Endothelial cell (in vitro differentiated cells): ENCODE data around the gene SLC8A1. TPM values are rescaled to one million over a fixed set of nuclear protein-coding genes. Genes with fewer than 3 reads are reported as not detected.
A peak's percentile ranks its signal among the peaks of the same experiment; 100 is the strongest.

Source experiments
- DNase-seq: peaks from one replicate; pipeline ENCODE4 v3.0.0; 2021; ENCODE audit warnings: low spot score
- H3K27ac Mint-ChIP-seq: one replicate; pipeline ENCODE4 v1.8.0; 2021; ENCODE audit warnings: mixed read lengths, inconsistent platforms; ENCODE audit not compliant: unreplicated experiment
- H3K27me3 Mint-ChIP-seq: one replicate; pipeline ENCODE4 v1.8.0; 2021; ENCODE audit warnings: mild to moderate bottlenecking, moderate library complexity, mixed read lengths, inconsistent platforms; ENCODE audit not compliant: unreplicated experiment
- H3K36me3 Mint-ChIP-seq: one replicate; pipeline ENCODE4 v1.8.0; 2021; ENCODE audit warnings: mild to moderate bottlenecking, low read depth, mixed read lengths, inconsistent platforms; ENCODE audit not compliant: unreplicated experiment
- H3K4me1 Mint-ChIP-seq: one replicate; pipeline ENCODE4 v1.8.0; 2021; ENCODE audit warnings: mild to moderate bottlenecking, mixed read lengths, inconsistent platforms; ENCODE audit not compliant: unreplicated experiment
- H3K4me3 Mint-ChIP-seq: one replicate; pipeline ENCODE4 v1.8.0; 2021; ENCODE audit warnings: mild to moderate bottlenecking, mixed read lengths, inconsistent platforms; ENCODE audit not compliant: unreplicated experiment
- H3K9me3 Mint-ChIP-seq: one replicate; pipeline ENCODE4 v1.8.0; 2021; ENCODE audit warnings: mixed read lengths, inconsistent platforms; ENCODE audit not compliant: unreplicated experiment
- CTCF ChIP-seq: fragments of 200-600 bp; sonication (generic); IDR thresholded peaks from one replicate; pipeline ENCODE4 v1.5.0; 2021; ENCODE audit warnings: antibody characterized with exemption; ENCODE audit not compliant: unreplicated experiment
- total RNA-seq: library from RNA; stranded (reverse); fragmentation: NEBNext Ultra II Directional; extraction: Animal tissue kit (Norgen Biotek cat#: 25700); gene quantifications from one replicate; pipeline ENCODE4 v1.2.1, GENCODE V29; 2021; ENCODE audit not compliant: unreplicated experiment

The SLC8A1 gene
- total RNA-seq, 1 donor from 2014 or later: 0.80 TPM

DNA sequence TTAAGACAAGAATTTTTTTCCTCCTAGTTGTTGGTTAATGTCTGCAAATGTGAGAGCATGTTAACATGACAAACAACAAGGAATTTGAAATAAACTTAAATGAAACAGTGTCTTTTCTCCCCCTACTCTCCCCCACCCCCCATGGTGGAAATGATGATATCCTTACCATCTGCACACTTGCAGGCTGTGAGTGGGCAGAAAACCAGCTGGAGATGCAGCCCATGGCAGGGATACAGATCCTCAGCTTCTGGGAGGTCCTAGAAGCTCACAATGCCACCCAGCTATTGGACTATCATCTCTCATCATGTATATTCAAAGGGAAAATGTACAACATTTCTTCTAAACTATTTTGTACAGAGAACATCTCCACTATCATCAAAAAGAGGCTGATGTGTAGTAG is 196.8 kb downstream of the SLC8A1 start:
- no peak overlapping the region for H3K4me3 Mint-ChIP-seq
- DNase-seq: no peak
- peaks cover 3% of the 10 kb centered on the region for H3K4me1 Mint-ChIP-seq
- H3K36me3 Mint-ChIP-seq: no peaks in the 10 kb centered on the region
- peaks cover 3% of the 10 kb centered on the region for H3K27me3 Mint-ChIP-seq
- H3K27ac Mint-ChIP-seq: no peak overlapping the region
- no peaks in the 10 kb centered on the region for H3K9me3 Mint-ChIP-seq
- TF ChIP-seq CTCF: no peak

GRCh38 chr2:40254611-40255010 is 197.3 kb downstream of the SLC8A1 start:
- Mint-ChIP-seq H3K27ac (no peak overlapping the region), H3K9me3 (no peaks in the 10 kb centered on the region), H3K4me1 (peaks cover 3% of the 10 kb centered on the region), H3K36me3 (no peaks in the 10 kb centered on the region), H3K27me3 (peaks cover 3% of the 10 kb centered on the region), H3K4me3 (no peak overlapping the region)
- DNase-seq: no peak
- no peak for TF ChIP-seq CTCF

DNA sequence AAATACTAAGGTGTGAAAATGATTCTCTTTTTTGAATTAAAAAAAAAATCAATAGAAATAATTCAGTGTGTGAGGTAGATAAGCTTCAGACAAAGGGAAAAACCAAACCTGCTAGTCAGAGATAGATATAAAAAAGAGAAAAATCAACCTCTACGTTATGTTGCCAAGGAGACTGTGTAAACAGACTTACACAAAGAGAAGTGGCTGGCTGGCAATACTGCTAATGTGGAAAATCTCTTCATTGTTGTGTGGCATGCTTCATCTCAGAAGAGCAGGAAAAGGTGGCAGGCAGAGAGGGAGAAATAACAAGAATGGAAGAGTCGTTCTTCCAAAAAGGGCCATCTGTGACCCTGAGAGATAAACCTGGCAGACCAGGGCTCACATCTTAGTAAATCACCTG is 200.8 kb downstream of the SLC8A1 start:
- no peak for TF ChIP-seq CTCF
- no peaks in the 10 kb centered on the region for H3K9me3 Mint-ChIP-seq
- no peak for DNase-seq
- H3K36me3 Mint-ChIP-seq: no peaks in the 10 kb centered on the region
- no peak overlapping the region for H3K4me3 Mint-ChIP-seq
- H3K4me1 Mint-ChIP-seq: peaks cover 3% of the 10 kb centered on the region
- H3K27ac Mint-ChIP-seq: peak overlapping the region; percentile 92
- no peaks in the 10 kb centered on the region for H3K27me3 Mint-ChIP-seq

GRCh38 chr2:40249577-40249976 is 202.3 kb downstream of the SLC8A1 start:
- H3K4me1 Mint-ChIP-seq: peaks cover 3% of the 10 kb centered on the region
- H3K4me3 Mint-ChIP-seq: no peak overlapping the region
- H3K27me3 Mint-ChIP-seq: no peaks in the 10 kb centered on the region
- H3K27ac Mint-ChIP-seq: no peak overlapping the region
- no peak for DNase-seq
- TF ChIP-seq CTCF: no peak
- H3K9me3 Mint-ChIP-seq: no peaks in the 10 kb centered on the region
- no peaks in the 10 kb centered on the region for H3K36me3 Mint-ChIP-seq

DNA sequence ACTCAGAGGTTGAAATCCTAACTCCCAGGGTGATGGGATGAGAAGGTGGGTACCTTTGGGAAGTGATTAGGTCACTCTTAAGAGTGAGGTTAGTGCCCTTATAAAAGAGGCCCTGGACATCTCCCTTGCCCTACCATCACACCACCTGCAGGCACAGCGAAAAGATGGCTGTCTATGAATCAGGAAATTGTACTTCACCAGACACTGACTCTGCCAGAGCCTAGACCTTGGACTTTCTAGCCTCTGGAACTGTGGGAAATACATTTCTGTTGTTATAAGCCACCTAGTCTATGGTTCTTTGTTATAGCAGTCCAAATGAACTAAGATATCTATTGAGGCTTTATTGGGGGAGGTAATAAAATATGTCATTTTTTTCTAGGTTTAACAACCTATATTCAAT is 203.6 kb downstream of the SLC8A1 start:
- H3K4me3 Mint-ChIP-seq: no peak overlapping the region
- TF ChIP-seq CTCF: no peak
- no peaks in the 10 kb centered on the region for H3K27me3 Mint-ChIP-seq
- H3K27ac Mint-ChIP-seq: no peak overlapping the region
- peaks cover 3% of the 10 kb centered on the region for H3K4me1 Mint-ChIP-seq
- no peaks in the 10 kb centered on the region for H3K9me3 Mint-ChIP-seq
- no peak for DNase-seq
- H3K36me3 Mint-ChIP-seq: no peaks in the 10 kb centered on the region
